SK-N-SH (cell line): Measurements from ENCODE around the gene ALDH3A2.
A peak's percentile ranks its signal among the peaks of the same experiment; 100 is the strongest.

Experiments used
- CTCF ChIP-seq: fragments of 200-600 bp; sonication (generic); IDR thresholded peaks from 2 replicates; pipeline ENCODE4 v1.6.1; 2017; ENCODE audit warnings: antibody characterized with exemption, mild to moderate bottlenecking, moderate library complexity
- EP300 ChIP-seq, 2 experiments: IDR thresholded peaks; 2 replicates each; pipeline versions ENCODE4 v1.4.0 to v1.6.1; 2012; ENCODE audit warnings: borderline replicate concordance in 1 of 2, low read depth in 1 of 2, low read length in 1 of 2
- GABPA ChIP-seq: IDR thresholded peaks from 2 replicates; pipeline ENCODE4 v1.4.0; 2012; ENCODE audit warnings: low read depth, mild to moderate bottlenecking
- MEF2A ChIP-seq: IDR thresholded peaks from 2 replicates; pipeline ENCODE4 v1.4.0; 2012; ENCODE audit warnings: low read depth, borderline replicate concordance
- NFIC ChIP-seq: IDR thresholded peaks from 2 replicates; pipeline ENCODE4 v1.4.0; 2012; ENCODE audit warnings: borderline replicate concordance
- POLR2AphosphoS5 ChIP-seq: IDR thresholded peaks from 2 replicates; pipeline ENCODE4 v1.6.1; 2012; ENCODE audit warnings: low read depth, low read length
- REST ChIP-seq: IDR thresholded peaks from 2 replicates; pipeline ENCODE4 v1.6.1; 2012; ENCODE audit warnings: mild to moderate bottlenecking, low read depth, low read length, moderate library complexity
- RFX5 ChIP-seq: IDR thresholded peaks from 2 replicates; pipeline ENCODE4 v1.6.1; 2012; ENCODE audit warnings: mild to moderate bottlenecking, improper control_type of control experiment, low read length
- SIN3A ChIP-seq: IDR thresholded peaks from 2 replicates; pipeline ENCODE4 v1.6.1; 2012; ENCODE audit warnings: low read depth, mild to moderate bottlenecking, low read length, moderate library complexity, borderline replicate concordance
- SMC3 ChIP-seq: IDR thresholded peaks from 2 replicates; pipeline ENCODE4 v1.6.1; 2012; ENCODE audit warnings: low read depth, low read length, improper control_type of control experiment
- USF2 ChIP-seq: fragments of 150-350 bp; IDR thresholded peaks from 2 replicates; pipeline ENCODE4 v1.6.1; 2017; ENCODE audit warnings: antibody characterized with exemption, low read length, low read depth, borderline replicate concordance
- YY1 ChIP-seq: IDR thresholded peaks from 2 replicates; pipeline ENCODE4 v1.4.0; 2012; ENCODE audit warnings: low read depth, mild to moderate bottlenecking
- TF ChIP-seq, protein P1 (sequence below): IDR thresholded peaks from 2 replicates; pipeline ENCODE4 v1.4.0; 2012; ENCODE audit warnings: low read depth, borderline replicate concordance

GRCh38 chr17:19614900-19615299 lies 33.7 kb upstream of the ALDH3A2 start:
- TF ChIP-seq CTCF, result peak; percentile 20
- no peak for TF ChIP-seq POLR2AphosphoS5
- no peak for TF ChIP-seq EP300 (IDR thresholded peaks at IDR 0.05; ENCODE audit: borderline replicate concordance in 1 of 2, low read depth in 1 of 2, low read length in 1 of 2)
- no peak for TF ChIP-seq SMC3
- TF ChIP-seq REST, result no peak
- TF ChIP-seq NFIC, result no peak
- TF ChIP-seq GABPA, result no peak
- no peak for TF ChIP-seq SIN3A
- no peak for TF ChIP-seq RFX5
- TF ChIP-seq, protein P1, sequence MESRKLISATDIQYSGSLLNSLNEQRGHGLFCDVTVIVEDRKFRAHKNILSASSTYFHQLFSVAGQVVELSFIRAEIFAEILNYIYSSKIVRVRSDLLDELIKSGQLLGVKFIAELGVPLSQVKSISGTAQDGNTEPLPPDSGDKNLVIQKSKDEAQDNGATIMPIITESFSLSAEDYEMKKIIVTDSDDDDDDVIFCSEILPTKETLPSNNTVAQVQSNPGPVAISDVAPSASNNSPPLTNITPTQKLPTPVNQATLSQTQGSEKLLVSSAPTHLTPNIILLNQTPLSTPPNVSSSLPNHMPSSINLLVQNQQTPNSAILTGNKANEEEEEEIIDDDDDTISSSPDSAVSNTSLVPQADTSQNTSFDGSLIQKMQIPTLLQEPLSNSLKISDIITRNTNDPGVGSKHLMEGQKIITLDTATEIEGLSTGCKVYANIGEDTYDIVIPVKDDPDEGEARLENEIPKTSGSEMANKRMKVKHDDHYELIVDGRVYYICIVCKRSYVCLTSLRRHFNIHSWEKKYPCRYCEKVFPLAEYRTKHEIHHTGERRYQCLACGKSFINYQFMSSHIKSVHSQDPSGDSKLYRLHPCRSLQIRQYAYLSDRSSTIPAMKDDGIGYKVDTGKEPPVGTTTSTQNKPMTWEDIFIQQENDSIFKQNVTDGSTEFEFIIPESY, result no peak
- no peak for TF ChIP-seq YY1
- TF ChIP-seq USF2, result no peak
- TF ChIP-seq MEF2A, result no peak
